Measurements from ENCODE around the gene PARD3.
"Not testable (repeated sequence)": the region's sequence is repeated elsewhere in the genome, so short reads cannot be mapped to it uniquely, and the experiment has no call there.

GRCh38 chr10:34644815-34645214 is 170.3 kb downstream of the PARD3 start:
- not testable (repeated sequence) for TF ChIP-seq POLR2A (IDR thresholded peaks at IDR 0.05); CTCF (IDR thresholded peaks at IDR 0.05); EP300 (IDR thresholded peaks at IDR 0.05; ENCODE audit: low read depth)
